ENCODE data around the gene SV2C. TPM values are rescaled to one million over a fixed set of nuclear protein-coding genes. Genes with fewer than 3 reads are reported as not detected.

The SV2C gene
- total RNA-seq, 4 donors from 2014 or later, result 0.87 to 1.7 (median 1.4) TPM

GRCh38 chr5:76046741-76047140, 36.4 kb upstream of the SV2C start:
- H3K27me3 ChIP-seq, result no peaks in the 10 kb centered on the region
- H3K4me1 ChIP-seq, result no peaks in the 10 kb centered on the region
- no peak overlapping the region for H3K27ac ChIP-seq
- DNase-seq (ENCODE audit: low spot score in 2 of 2), result no peak
- WGBS, 2 donors, result 22 to 37% methylated on average over 3 of the region's 3 CpGs
- H3K9me3 ChIP-seq, result no peaks in the 10 kb centered on the region
- TF ChIP-seq EP300 (IDR thresholded peaks at IDR 0.05) (no peak), POLR2A (IDR thresholded peaks at IDR 0.05) (no peak), CTCF (IDR thresholded peaks at IDR 0.05) (no peak)
- no peaks in the 10 kb centered on the region for H3K36me3 ChIP-seq
- H3K4me3 ChIP-seq, result no peak overlapping the region

- no peaks in the 10 kb centered on the region for H3K4me1 ChIP-seq
- H3K27ac ChIP-seq, result no peak overlapping the region
- H3K4me3 ChIP-seq, result no peak overlapping the region
- TF ChIP-seq EP300 (IDR thresholded peaks at IDR 0.05), result no peak
- TF ChIP-seq POLR2A (IDR thresholded peaks at IDR 0.05), result no peak
- no peak for TF ChIP-seq CTCF (IDR thresholded peaks at IDR 0.05)
- DNase-seq (ENCODE audit: low spot score in 2 of 2), result no peak
- 59 to 64% methylated on average over 1 of the region's 1 CpG for WGBS, 2 donors
- no peaks in the 10 kb centered on the region for H3K9me3 ChIP-seq
- H3K27me3 ChIP-seq, result no peaks in the 10 kb centered on the region
- H3K36me3 ChIP-seq, result no peaks in the 10 kb centered on the region
Observed at GRCh38 chr5:76050134-76050533, 33.0 kb upstream of the SV2C start.

GRCh38 chr5:76062502-76063041, 20.6 kb upstream of the SV2C start:
- no peak overlapping the region for H3K27ac ChIP-seq
- TF ChIP-seq CTCF (IDR thresholded peaks at IDR 0.05) (no peak), EP300 (IDR thresholded peaks at IDR 0.05) (no peak), POLR2A (IDR thresholded peaks at IDR 0.05) (no peak)
- H3K27me3 ChIP-seq, result no peaks in the 10 kb centered on the region
- H3K4me1 ChIP-seq, result no peaks in the 10 kb centered on the region
- DNase-seq (ENCODE audit: low spot score in 2 of 2), result no peak
- H3K36me3 ChIP-seq, result no peaks in the 10 kb centered on the region
- WGBS, 2 donors, result 45 to 59% methylated on average over 4 of the region's 4 CpGs
- H3K9me3 ChIP-seq, result no peaks in the 10 kb centered on the region
- H3K4me3 ChIP-seq, result no peak overlapping the region

- Histone ChIP-seq H3K4me3 (no peak overlapping the region), H3K4me1 (no peaks in the 10 kb centered on the region), H3K36me3 (no peaks in the 10 kb centered on the region), H3K27me3 (no peaks in the 10 kb centered on the region), H3K9me3 (no peaks in the 10 kb centered on the region), H3K27ac (no peak overlapping the region)
- 77% methylated on average over 5 of the region's 5 CpGs for WGBS, 2 donors
- TF ChIP-seq EP300 (IDR thresholded peaks at IDR 0.05) (no peak), POLR2A (IDR thresholded peaks at IDR 0.05) (no peak), CTCF (IDR thresholded peaks at IDR 0.05) (no peak)
- DNase-seq (ENCODE audit: low spot score in 2 of 2), result no peak
Observed at GRCh38 chr5:76065258-76065657, 17.9 kb upstream of the SV2C start.

GRCh38 chr5:76069061-76069735, 14.0 kb upstream of the SV2C start:
- 78 to 82% methylated on average over 4 of the region's 4 CpGs for WGBS, 2 donors
- no peaks in the 10 kb centered on the region for H3K27me3 ChIP-seq
- H3K36me3 ChIP-seq, result no peaks in the 10 kb centered on the region
- no peaks in the 10 kb centered on the region for H3K9me3 ChIP-seq
- H3K4me3 ChIP-seq, result no peak overlapping the region
- H3K4me1 ChIP-seq, result no peaks in the 10 kb centered on the region
- TF ChIP-seq POLR2A (IDR thresholded peaks at IDR 0.05) (no peak), CTCF (IDR thresholded peaks at IDR 0.05) (no peak), EP300 (IDR thresholded peaks at IDR 0.05) (no peak)
- DNase-seq (ENCODE audit: low spot score in 2 of 2), result no peak
- H3K27ac ChIP-seq, result no peak overlapping the region

Data from tibial nerve (tissue), 4 donors.